Nephron progenitor cell (in vitro differentiated cells): ENCODE results near the gene TRPC4AP.

Source experiments
- DNase-seq: peaks from one replicate; pipeline ENCODE4 v3.0.0; 2021
- H3K27ac Mint-ChIP-seq: 2 replicates; pipeline ENCODE4 v1.8.0; 2021; ENCODE audit warnings: mild to moderate bottlenecking, moderate library complexity, mixed read lengths
- H3K27me3 Mint-ChIP-seq: 2 replicates; pipeline ENCODE4 v1.8.0; 2021; ENCODE audit warnings: mild to moderate bottlenecking, low read depth, mixed read lengths; ENCODE audit not compliant: poor library complexity
- H3K36me3 Mint-ChIP-seq: 2 replicates; pipeline ENCODE4 v1.8.0; 2021; ENCODE audit warnings: low read depth, mixed read lengths
- H3K4me1 Mint-ChIP-seq: 2 replicates; pipeline ENCODE4 v1.8.0; 2021; ENCODE audit warnings: mixed read lengths
- H3K4me3 Mint-ChIP-seq: 2 replicates; pipeline ENCODE4 v1.8.0; 2021; ENCODE audit warnings: mild to moderate bottlenecking, moderate library complexity, mixed read lengths
- H3K9me3 Mint-ChIP-seq: 2 replicates; pipeline ENCODE4 v1.8.0; 2021; ENCODE audit warnings: mild to moderate bottlenecking, moderate library complexity, mixed read lengths
- TF ChIP-seq, protein P1 (sequence below): fragments of 200-600 bp; sonication (generic); IDR thresholded peaks from 2 replicates; pipeline ENCODE4 v1.5.0; 2021; ENCODE audit warnings: antibody characterized with exemption

The TRPC4AP gene

DNA sequence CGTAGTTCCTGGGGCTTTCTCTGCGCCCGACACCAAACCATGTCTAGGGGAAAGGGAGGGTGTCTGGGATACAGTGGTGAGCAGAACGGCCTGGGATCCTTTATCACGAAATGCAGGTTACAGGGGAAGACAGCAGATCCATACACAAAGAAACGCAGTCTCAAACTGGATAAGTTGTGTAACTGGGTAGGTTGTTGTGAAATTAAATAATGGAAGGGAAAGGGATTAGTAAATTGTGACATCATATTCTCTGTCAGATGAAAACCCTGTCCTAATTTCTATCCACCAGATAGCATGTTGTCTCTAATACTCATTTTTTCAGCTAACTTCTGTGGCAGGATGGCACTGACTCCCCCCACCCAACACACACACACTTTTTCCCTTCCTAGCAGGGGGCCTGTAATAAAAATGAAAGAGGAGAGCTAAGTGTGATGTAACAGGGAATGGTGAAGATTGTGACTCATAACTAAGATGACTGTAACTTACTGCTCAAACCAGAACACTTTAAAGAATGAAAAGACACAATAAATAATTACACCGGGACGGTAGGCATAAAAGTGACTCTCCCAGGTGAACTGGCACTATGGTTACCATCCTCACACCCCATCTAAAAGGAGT is 769 bp upstream of the TRPC4AP start:
- peak overlapping the region; percentile 95 for H3K4me3 Mint-ChIP-seq
- no peak for DNase-seq
- H3K27ac Mint-ChIP-seq = no peak overlapping the region
- TF ChIP-seq, protein P1, sequence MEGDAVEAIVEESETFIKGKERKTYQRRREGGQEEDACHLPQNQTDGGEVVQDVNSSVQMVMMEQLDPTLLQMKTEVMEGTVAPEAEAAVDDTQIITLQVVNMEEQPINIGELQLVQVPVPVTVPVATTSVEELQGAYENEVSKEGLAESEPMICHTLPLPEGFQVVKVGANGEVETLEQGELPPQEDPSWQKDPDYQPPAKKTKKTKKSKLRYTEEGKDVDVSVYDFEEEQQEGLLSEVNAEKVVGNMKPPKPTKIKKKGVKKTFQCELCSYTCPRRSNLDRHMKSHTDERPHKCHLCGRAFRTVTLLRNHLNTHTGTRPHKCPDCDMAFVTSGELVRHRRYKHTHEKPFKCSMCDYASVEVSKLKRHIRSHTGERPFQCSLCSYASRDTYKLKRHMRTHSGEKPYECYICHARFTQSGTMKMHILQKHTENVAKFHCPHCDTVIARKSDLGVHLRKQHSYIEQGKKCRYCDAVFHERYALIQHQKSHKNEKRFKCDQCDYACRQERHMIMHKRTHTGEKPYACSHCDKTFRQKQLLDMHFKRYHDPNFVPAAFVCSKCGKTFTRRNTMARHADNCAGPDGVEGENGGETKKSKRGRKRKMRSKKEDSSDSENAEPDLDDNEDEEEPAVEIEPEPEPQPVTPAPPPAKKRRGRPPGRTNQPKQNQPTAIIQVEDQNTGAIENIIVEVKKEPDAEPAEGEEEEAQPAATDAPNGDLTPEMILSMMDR = no peak
- H3K9me3 Mint-ChIP-seq = no peaks in the 10 kb centered on the region
- peaks cover 18% of the 10 kb centered on the region for H3K36me3 Mint-ChIP-seq
- H3K4me1 Mint-ChIP-seq = peaks cover 27% of the 10 kb centered on the region
- peaks cover 2% of the 10 kb centered on the region for H3K27me3 Mint-ChIP-seq

DNA sequence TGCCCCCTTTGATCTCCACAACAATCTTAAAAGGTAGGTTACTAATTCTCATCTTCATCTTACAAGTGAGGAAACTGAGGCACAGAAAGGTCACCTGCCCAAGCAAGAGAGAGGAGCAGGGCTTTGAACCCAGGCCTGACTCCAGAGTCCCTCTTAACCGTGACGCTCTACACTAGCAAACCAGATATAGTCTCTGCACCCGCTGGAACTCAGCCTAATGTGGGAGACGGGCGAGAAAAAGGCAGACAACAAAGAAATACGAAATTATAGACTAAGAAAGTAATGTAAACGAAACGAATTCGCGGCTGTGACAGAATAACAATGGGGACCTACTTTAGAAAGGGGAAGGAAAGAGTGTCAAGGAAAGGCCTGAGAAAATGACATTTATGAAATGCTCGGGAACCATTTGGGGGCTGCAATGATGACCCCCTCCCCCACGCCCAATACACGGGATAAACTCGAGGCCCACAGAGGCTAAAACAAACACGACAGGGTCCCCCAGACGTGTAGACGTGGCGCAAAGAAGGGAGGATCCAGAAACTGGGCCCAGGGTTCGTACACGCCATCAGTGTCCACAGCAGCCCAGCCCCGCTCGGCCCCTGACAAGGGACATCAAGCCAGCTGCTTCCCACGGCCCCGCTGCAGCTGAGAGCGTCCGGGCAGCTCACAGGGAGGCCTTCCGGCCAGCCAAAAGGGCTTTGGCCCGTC is 637 bp downstream of the TRPC4AP start:
- TF ChIP-seq, protein P1 = no peak
- H3K4me1 Mint-ChIP-seq = peaks cover 39% of the 10 kb centered on the region
- no peak for DNase-seq
- H3K4me3 Mint-ChIP-seq = peak overlapping the region; percentile 95
- no peaks in the 10 kb centered on the region for H3K9me3 Mint-ChIP-seq
- H3K27me3 Mint-ChIP-seq = no peaks in the 10 kb centered on the region
- H3K36me3 Mint-ChIP-seq = peaks cover 27% of the 10 kb centered on the region
- peak overlapping the region; percentile 93 for H3K27ac Mint-ChIP-seq

DNA sequence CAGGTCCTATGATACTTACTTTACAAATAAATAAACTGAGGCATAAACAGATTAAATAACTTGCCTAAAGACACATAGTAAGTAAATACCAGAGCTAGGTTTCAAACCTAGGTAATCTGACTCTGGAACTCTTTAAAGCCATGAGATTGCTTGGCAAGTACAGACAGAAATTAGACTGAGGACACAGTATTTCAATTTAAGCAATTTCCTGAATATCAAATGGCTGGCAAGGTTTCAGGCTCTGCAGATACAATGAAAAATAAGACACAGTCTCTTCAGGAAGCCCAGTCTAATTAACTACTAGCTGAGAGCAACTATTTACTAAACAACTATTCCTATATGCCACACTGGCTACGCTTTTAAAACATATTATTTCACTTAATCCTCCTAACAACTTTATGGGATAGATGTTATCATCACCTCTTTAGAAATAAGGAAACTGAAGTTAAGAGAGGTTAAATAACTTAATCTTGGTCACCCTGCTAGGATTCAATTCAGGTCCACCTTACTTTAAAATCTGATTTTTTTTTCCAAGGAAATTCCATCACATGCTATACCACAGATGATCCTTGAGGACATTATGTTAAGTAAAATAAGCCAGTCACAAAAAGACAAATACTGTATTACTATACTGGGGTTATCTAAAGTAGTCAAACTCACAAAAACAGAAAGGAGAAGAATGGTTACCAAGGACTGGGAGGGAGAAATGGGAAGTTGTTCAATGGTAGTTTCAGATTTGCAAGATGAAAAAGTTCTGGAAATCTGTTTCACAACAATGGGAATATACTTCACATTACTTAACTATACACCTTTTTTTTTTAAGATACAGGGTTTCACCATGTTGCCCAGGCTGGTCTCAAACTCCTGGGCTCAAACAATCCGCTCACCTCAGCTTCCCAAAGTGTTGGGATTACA is 4.1 kb downstream of the TRPC4AP start:
- TF ChIP-seq, protein P1 = no peak
- H3K9me3 Mint-ChIP-seq = no peaks in the 10 kb centered on the region
- H3K36me3 Mint-ChIP-seq = peaks cover 43% of the 10 kb centered on the region
- DNase-seq = no peak
- peaks cover 2% of the 10 kb centered on the region for H3K27me3 Mint-ChIP-seq
- H3K4me3 Mint-ChIP-seq = no peak overlapping the region
- peaks cover 39% of the 10 kb centered on the region for H3K4me1 Mint-ChIP-seq
- peak overlapping the region; percentile 57 for H3K27ac Mint-ChIP-seq

DNA sequence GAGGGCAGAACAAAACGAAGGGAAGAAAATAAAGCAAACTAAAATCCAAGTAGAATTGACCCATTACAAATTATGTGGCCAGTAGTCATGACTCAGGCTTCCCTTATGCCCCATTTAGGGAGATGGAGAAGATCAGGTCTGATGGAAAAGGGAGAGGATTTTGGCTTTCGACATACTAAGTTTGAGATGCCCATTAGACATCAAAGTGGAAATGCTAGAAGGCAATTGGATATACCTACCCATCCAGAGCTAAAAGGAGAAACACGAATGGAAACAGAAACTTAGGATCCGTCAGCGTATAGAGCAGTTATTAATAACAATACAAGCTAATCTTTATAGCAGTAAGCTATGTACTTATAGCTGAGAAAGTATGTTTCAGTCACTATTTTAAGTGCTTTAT is 4.8 kb downstream of the TRPC4AP start:
- no peaks in the 10 kb centered on the region for H3K9me3 Mint-ChIP-seq
- peaks cover 34% of the 10 kb centered on the region for H3K4me1 Mint-ChIP-seq
- peak overlapping the region; percentile 57 for H3K27ac Mint-ChIP-seq
- TF ChIP-seq, protein P1 = no peak
- H3K27me3 Mint-ChIP-seq = peaks cover 2% of the 10 kb centered on the region
- DNase-seq = no peak
- H3K4me3 Mint-ChIP-seq = no peak overlapping the region
- H3K36me3 Mint-ChIP-seq = peaks cover 44% of the 10 kb centered on the region

DNA sequence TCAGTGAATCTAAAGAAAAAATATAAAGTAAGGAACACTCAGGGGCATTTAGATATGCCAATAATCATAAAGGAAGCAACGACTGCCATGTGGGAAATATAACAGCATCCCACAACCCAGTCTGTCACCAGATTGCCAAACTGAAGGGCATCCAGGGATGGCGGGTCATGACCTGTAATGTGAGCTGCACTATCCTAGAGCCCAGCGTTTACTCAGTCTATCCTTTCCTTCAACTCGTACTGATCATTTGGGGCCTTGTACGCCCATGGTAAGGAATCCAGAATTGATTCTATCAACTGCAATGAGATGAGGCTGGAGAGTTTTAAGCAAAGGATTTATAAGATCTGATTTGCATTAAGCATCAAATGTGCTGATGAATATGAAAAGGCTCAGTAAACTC is 5.3 kb downstream of the TRPC4AP start:
- Mint-ChIP-seq H3K27me3 (peaks cover 2% of the 10 kb centered on the region), H3K4me1 (peaks cover 34% of the 10 kb centered on the region), H3K9me3 (no peaks in the 10 kb centered on the region), H3K27ac (peak overlapping the region; percentile 57), H3K4me3 (no peak overlapping the region), H3K36me3 (peaks cover 44% of the 10 kb centered on the region)
- TF ChIP-seq, protein P1 = no peak
- peak; percentile 10 for DNase-seq
